GM13976 (cell line): ENCODE data around the gene NDUFA6.
"Not testable (repeated sequence)": the region's sequence is repeated elsewhere in the genome, so short reads cannot be mapped to it uniquely, and the experiment has no call there.

Experiments used
- DNase-seq: peaks from one replicate; pipeline ENCODE4 v3.0.0; 2012; ENCODE audit warnings: low spot score
- in situ Hi-C: fragments of 300-500 bp; cut with MboI; formaldehyde crosslinking; loops from one replicate; pipeline ENCODE4 v1.12.0; 2022; ENCODE audit warnings: low sequenced_read_pairs, mixed read lengths, inconsistent platforms; ENCODE audit not compliant: unreplicated experiment
- TF ChIP-seq, protein P1 (sequence below): IDR thresholded peaks from 2 replicates; pipeline ENCODE4 v1.5.1; 2012; ENCODE audit warnings: borderline replicate concordance, mild to moderate bottlenecking; ENCODE audit not compliant: insufficient read depth; ENCODE audit errors: extremely low read depth, missing control alignments, control extremely low read depth

NDUFA6 gene

DNA sequence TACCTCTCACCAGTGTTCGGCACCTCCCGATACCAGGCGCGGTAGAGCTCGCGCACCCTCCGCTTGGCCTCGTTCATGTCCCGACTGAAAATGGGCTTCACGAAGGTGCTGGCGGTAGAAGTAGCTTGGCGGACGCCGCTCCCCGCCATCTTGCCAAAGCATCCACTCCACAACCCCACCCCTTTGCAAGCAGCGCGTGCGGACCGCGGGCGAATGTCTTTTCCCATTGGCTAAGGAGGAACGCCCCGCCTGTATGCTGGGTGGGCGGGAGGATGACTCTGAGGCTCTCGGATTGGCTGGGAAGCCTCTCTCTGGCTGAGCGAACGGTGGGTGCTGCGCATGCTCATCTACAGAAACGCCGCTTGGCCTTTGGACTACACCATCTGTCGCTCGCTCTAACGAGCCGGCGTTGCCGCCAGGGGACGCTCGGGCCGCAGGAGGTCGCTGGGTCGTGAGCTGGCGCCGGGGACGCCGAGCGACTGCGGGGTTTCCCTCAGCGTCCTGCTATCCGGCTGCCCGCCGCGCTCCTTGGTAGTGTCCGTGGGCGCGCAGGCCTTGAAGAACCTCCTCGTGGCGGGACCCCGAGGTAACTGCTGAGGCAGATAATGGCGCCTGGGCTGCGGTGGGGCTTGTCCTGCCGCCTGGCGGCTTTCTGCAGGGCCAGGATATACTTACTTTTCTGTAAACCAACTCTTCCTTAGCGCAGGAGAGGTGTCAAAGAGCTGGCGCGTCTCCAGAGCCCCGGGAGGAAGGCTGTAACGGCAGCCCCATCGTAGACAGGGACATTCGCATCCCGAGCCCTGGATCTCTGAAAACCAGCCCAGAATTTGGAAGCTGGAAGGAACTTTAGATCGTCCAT is at the start of gene NDUFA6:
NDUFA6 (minus strand) TSS at position 177 of the 859 bp plus-strand sequence; CDS start at position 149, 28 bp downstream.
- in situ Hi-C loops: loop anchor here (10.0 kb wide), 1 partner anchor 344 kb away; the partner anchor contains the start of gene NFAM1
- TF ChIP-seq, protein P1, sequence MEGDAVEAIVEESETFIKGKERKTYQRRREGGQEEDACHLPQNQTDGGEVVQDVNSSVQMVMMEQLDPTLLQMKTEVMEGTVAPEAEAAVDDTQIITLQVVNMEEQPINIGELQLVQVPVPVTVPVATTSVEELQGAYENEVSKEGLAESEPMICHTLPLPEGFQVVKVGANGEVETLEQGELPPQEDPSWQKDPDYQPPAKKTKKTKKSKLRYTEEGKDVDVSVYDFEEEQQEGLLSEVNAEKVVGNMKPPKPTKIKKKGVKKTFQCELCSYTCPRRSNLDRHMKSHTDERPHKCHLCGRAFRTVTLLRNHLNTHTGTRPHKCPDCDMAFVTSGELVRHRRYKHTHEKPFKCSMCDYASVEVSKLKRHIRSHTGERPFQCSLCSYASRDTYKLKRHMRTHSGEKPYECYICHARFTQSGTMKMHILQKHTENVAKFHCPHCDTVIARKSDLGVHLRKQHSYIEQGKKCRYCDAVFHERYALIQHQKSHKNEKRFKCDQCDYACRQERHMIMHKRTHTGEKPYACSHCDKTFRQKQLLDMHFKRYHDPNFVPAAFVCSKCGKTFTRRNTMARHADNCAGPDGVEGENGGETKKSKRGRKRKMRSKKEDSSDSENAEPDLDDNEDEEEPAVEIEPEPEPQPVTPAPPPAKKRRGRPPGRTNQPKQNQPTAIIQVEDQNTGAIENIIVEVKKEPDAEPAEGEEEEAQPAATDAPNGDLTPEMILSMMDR: peak; percentile 99
- peak; percentile 99 for DNase-seq

DNA sequence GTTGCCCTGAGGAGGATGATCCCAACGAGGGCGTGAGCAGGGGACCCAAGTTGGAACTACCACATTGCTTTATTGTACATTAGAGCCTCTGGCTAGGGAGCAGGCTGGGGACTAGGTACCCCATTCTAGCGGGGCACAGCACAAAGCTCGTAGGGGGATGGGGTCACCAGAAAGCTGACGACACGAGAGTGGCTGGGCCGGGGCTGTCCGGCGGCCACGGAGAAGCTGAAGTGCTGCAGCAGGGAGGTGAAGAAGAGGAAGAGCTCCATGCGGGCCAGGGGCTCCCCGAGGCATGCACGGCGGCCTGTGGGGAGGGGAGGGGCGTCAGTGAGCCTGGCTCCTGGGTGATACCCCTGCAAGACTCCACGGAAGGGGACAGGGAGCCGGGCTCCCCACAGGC is 49.6 kb upstream of the NDUFA6 start:
- in situ Hi-C loops, DNase-seq: not testable (repeated sequence)

DNA sequence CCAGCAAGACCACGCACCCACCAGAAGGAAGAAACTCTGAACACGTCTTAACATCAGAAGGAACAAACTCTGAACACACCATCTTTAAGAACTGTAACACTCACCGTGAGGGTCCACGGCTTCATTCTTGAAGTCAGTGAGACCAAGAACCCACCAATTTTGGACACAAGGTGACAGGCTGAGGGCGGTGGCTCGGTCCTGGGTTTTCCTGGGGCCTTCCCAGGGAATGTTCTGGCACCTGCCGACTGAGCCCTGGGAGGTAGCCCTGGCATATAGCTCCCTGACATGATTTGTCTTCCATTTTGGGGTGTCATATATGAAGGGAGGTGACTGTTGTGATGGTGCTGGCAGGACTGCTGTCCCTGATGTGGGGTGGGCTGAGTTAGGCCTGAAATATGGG is 48.9 kb upstream of the NDUFA6 start:
- DNase-seq, in situ Hi-C loops: not testable (repeated sequence)

DNA sequence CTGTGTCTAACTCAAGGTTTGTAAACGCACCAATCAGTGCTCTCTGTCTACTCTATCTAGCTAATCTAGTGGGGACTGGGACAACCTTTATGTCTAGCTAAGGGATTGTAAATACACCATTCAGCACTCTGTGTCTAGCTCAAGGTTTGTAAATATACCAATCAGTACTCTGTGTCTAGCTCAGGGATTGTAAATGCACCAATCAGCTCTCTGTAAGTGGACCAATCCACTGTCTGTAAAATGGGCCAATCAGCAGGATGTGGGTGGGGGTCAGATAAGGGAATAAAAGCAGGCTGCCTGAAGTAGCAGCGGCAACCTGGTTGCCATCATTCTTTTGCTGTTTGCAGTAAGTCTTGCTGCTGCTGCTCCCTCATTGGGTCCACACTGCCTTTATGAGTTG is 48.4 kb upstream of the NDUFA6 start:
- in situ Hi-C loops: no loop called here
- TF ChIP-seq, protein P1: no peak
- DNase-seq: no peak

DNA sequence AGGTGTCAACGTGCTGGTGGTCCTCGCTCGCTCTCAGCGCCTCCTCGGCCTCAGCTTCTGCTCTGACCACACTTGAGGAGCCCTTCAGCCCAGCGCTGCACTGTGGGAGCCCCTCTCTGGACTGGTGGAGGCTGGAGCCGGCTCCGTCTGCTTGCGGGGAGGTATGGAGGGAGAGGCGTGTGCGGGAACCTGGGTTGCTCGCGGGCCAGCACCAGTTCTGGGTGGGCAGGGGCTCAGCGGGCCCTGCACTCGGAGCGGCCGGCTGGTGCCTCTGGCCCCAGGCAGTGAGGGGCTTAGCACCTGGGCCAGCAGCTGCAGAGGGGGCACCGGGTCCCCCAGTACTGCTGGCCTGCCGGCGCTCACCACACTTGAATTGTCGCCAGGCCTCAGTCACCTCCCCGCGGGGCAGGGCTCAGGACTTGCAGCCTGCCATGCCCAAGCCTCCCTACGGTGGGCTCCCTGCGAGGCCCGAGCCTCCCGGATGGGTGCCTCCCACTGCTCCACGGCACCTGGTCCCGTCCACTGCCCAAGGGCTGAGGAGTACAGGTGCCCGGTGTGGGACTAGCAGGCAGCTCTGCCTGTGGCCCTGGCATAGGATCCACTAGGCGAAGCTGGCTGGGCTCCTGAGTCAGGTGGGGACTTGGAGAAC is 47.7 kb upstream of the NDUFA6 start:
- DNase-seq: no peak
- in situ Hi-C loops: no loop called here
- TF ChIP-seq, protein P1: no peak

DNA sequence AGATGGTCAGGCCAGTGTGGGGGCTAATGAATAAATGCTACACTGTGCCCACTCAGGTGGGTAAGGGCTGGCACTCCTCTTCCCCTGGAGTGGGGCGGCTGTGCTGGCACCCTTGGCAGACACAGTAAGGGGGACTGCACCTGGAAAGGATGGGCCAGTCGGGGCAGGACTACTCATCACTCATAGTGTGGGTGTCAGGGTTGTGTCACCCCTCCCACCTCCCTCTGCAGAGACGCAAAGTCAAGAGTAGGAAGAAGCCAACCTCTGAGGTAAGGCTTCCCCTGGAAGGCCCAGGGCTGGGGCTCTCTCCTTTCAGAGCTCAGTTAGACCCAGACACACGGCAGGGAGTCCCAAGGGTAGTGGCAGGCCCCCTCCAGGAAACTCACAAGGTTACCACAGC is 45.1 kb upstream of the NDUFA6 start:
- in situ Hi-C loops, DNase-seq: not testable (repeated sequence)

DNA sequence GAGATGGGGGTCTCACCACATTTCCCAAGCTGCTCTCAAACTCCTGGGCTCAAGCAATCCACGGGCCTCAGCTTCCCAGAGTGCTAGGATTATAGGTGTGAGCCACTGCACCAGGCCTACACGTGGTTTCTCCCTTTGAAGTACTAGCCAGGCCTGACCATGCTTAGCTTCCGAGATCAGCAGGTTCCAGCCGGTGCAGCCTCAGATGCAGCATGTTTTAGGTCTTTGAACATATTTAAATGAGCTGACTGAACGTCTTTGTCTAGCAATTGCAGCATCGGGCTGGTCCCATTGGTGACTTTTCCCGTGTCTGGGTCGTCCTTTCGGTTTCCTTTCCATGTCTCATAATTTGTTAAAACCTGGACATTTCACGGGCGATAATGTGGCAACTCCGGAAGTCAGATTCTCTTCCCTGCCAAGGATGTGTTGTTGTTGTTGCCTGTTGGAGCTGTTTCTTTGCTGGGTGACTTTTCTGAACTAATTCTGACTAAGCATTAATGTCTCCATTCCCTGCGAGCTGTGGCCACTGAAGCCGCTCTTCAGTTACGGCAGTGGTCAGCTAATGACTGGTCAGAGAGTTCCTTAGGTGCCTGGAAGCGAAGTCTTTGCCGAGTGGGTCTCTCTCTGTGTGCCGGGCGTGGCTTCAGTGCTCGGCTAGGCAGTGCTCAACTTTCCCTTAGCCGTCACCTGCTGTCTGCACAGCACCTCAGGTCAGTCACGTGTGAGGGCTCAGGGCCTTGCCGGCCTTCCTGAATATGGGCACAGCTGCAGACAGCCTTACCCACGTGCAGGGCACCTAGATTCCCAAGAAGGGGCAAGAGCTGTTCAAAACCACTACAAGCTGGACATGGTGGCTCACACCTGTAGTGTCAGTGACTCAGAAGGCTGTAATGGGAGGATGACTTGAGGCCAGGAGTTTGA is 43.8 kb upstream of the NDUFA6 start:
- DNase-seq: no peak
- in situ Hi-C loops: no loop called here
- TF ChIP-seq, protein P1: no peak
